Measurements from ENCODE around the gene GNE. TPM values are rescaled to one million over a fixed set of nuclear protein-coding genes. Genes with fewer than 3 reads are reported as not detected.

Gene GNE
- total RNA-seq, 4 donors from 2014 or later: 30.0 to 42.6 (median 32.6) TPM

GRCh38 chr9:36214571-36214970 lies 43.7 kb downstream of the GNE start:
- Histone ChIP-seq H3K4me3 (no peak overlapping the region), H3K27ac (no peak overlapping the region), H3K9me3 (no peaks in the 10 kb centered on the region), H3K36me3 (peaks cover 0 to 94% (median 0%) of the 10 kb centered on the region in 3 donors), H3K4me1 (peaks cover 0 to 46% (median 6%) of the 10 kb centered on the region in 4 donors), H3K27me3 (no peaks in the 10 kb centered on the region)
- TF ChIP-seq CTCF (IDR thresholded peaks at IDR 0.05) (no peak), POLR2A (IDR thresholded peaks at IDR 0.05) (no peak), EP300 (IDR thresholded peaks at IDR 0.05) (no peak)
- DNase-seq (ENCODE audit: low spot score in 2 of 2): no peak

- peaks cover 0 to 94% (median 0%) of the 10 kb centered on the region in 3 donors for H3K36me3 ChIP-seq
- H3K27me3 ChIP-seq: no peaks in the 10 kb centered on the region
- peak overlapping the region in 1 of 4 donors; percentile 4 for H3K27ac ChIP-seq
- H3K4me3 ChIP-seq: no peak overlapping the region
- peaks cover 0 to 49% (median 6%) of the 10 kb centered on the region in 4 donors for H3K4me1 ChIP-seq
- H3K9me3 ChIP-seq: no peaks in the 10 kb centered on the region
- 60 to 63% methylated on average over 4 of the region's 4 CpGs for WGBS, 2 donors
- TF ChIP-seq EP300 (IDR thresholded peaks at IDR 0.05): no peak
- TF ChIP-seq POLR2A (IDR thresholded peaks at IDR 0.05): no peak
- TF ChIP-seq CTCF (IDR thresholded peaks at IDR 0.05): no peak
- DNase-seq (ENCODE audit: low spot score in 2 of 2): no peak
Observed at GRCh38 chr9:36213989-36214388, 44.3 kb downstream of the GNE start.

- Histone ChIP-seq H3K9me3 (no peaks in the 10 kb centered on the region), H3K27me3 (no peaks in the 10 kb centered on the region), H3K27ac (peak overlapping the region in 1 of 4 donors; percentile 33), H3K36me3 (peaks cover 0 to 94% (median 0%) of the 10 kb centered on the region in 3 donors), H3K4me3 (no peak overlapping the region), H3K4me1 (peaks cover 0 to 55% (median 6%) of the 10 kb centered on the region in 4 donors)
- no peak for DNase-seq (ENCODE audit: low spot score in 2 of 2)
- no peak for TF ChIP-seq CTCF (IDR thresholded peaks at IDR 0.05)
- TF ChIP-seq POLR2A (IDR thresholded peaks at IDR 0.05): no peak
- no peak for TF ChIP-seq EP300 (IDR thresholded peaks at IDR 0.05)
- WGBS, 2 donors: 74 to 78% methylated on average over 4 of the region's 4 CpGs
Observed at GRCh38 chr9:36213387-36213786, 44.9 kb downstream of the GNE start.

GRCh38 chr9:36211510-36211909 lies 46.7 kb downstream of the GNE start:
- 68% methylated on average over 7 of the region's 7 CpGs for WGBS, 2 donors
- TF ChIP-seq POLR2A (IDR thresholded peaks at IDR 0.05) (no peak), CTCF (IDR thresholded peaks at IDR 0.05) (no peak), EP300 (IDR thresholded peaks at IDR 0.05) (no peak)
- Histone ChIP-seq H3K36me3 (peaks cover 2 to 94% (median 3%) of the 10 kb centered on the region in 3 donors), H3K4me3 (no peak overlapping the region), H3K27me3 (no peaks in the 10 kb centered on the region), H3K27ac (peak overlapping the region in 1 of 4 donors; percentile 22), H3K4me1 (peaks cover 0 to 72% (median 15%) of the 10 kb centered on the region in 4 donors), H3K9me3 (no peaks in the 10 kb centered on the region)
- no peak for DNase-seq (ENCODE audit: low spot score in 2 of 2)

- TF ChIP-seq EP300 (IDR thresholded peaks at IDR 0.05): no peak
- no peak for TF ChIP-seq CTCF (IDR thresholded peaks at IDR 0.05)
- no peak for TF ChIP-seq POLR2A (IDR thresholded peaks at IDR 0.05)
- WGBS, 2 donors: 71 to 74% methylated on average over 8 of the region's 8 CpGs
- H3K27ac ChIP-seq: peak overlapping the region in 1 of 4 donors; percentile 22
- no peak overlapping the region for H3K4me3 ChIP-seq
- H3K27me3 ChIP-seq: no peaks in the 10 kb centered on the region
- DNase-seq (ENCODE audit: low spot score in 2 of 2): no peak
- peaks cover 0 to 72% (median 15%) of the 10 kb centered on the region in 4 donors for H3K4me1 ChIP-seq
- no peaks in the 10 kb centered on the region for H3K9me3 ChIP-seq
- peaks cover 3 to 94% (median 4%) of the 10 kb centered on the region in 3 donors for H3K36me3 ChIP-seq
Observed at GRCh38 chr9:36210722-36211121, 47.5 kb downstream of the GNE start.
